ENCODE measurements around the gene LRRK2.

DNA sequence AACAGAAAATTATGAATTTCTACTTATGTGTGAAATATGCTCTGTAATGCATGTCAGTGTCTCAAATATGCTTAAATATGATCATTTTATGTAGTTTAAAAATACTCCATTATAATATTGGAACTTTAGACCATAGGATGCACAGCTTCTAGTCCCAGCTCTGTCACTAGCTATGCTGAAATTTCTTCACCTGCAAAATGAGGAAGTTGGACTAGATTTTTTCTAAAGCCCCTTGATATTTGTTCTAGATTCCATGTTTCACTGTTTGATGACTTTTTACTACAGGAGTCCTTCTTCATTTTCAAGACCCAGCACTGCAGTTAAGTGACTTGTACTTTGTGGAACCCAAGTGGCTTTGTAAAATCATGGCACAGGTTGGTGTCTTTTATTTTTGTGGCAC, 90.1 kb downstream of the LRRK2 start:
- TF ChIP-seq, protein P1, sequence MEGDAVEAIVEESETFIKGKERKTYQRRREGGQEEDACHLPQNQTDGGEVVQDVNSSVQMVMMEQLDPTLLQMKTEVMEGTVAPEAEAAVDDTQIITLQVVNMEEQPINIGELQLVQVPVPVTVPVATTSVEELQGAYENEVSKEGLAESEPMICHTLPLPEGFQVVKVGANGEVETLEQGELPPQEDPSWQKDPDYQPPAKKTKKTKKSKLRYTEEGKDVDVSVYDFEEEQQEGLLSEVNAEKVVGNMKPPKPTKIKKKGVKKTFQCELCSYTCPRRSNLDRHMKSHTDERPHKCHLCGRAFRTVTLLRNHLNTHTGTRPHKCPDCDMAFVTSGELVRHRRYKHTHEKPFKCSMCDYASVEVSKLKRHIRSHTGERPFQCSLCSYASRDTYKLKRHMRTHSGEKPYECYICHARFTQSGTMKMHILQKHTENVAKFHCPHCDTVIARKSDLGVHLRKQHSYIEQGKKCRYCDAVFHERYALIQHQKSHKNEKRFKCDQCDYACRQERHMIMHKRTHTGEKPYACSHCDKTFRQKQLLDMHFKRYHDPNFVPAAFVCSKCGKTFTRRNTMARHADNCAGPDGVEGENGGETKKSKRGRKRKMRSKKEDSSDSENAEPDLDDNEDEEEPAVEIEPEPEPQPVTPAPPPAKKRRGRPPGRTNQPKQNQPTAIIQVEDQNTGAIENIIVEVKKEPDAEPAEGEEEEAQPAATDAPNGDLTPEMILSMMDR (conservative IDR thresholded peaks at IDR 0.05) = no peak
- no peak for TF ChIP-seq EZH2 (IDR thresholded peaks at IDR 0.05; ENCODE audit: low read depth)
